Body of pancreas (tissue), 4 donors: Measurements from ENCODE around the gene SCGB1C2. TPM values are rescaled to one million over a fixed set of nuclear protein-coding genes. Genes with fewer than 3 reads are reported as not detected.
"Not testable (repeated sequence)": the region's sequence is repeated elsewhere in the genome, so short reads cannot be mapped to it uniquely, and the experiment has no call there.

Source experiments
- ATAC-seq: fragments of 150-250 bp; one replicate; pipeline ENCODE4 v1.9.1; 2016
- DNase-seq, 4 donors: peaks; one replicate each; pipeline ENCODE4 v3.0.0-alpha.2; 2019
- H3K27ac ChIP-seq, 4 donors: fragments of 200-600 bp; sonication (generic); 1 replicate in 3 of 4; 2 replicates in 1 of 4; pipeline versions ENCODE4 v1.5.1 to v1.6.1; 2016 to 2019; ENCODE audit warnings: mild to moderate bottlenecking in 1 of 4, mixed read lengths in 1 of 4, moderate library complexity in 1 of 4
- H3K27me3 ChIP-seq, 2 donors: fragments of 200-600 bp; sonication (generic); one replicate each; pipeline ENCODE4 v1.6.0; 2016; ENCODE audit warnings: mild to moderate bottlenecking in 1 of 2
- H3K36me3 ChIP-seq, 2 donors: fragments of 200-600 bp; sonication (generic); replicated peaks in 1 of 2; 2 replicates each; pipeline ENCODE4 v1.5.1; 2016; ENCODE audit warnings: low read depth in 2 of 2; ENCODE audit not compliant: insufficient read depth in 1 of 2
- H3K4me1 ChIP-seq: fragments of 200-600 bp; sonication (generic); one replicate; pipeline ENCODE4 v1.6.0; 2016
- H3K4me3 ChIP-seq, 2 donors: fragments of 200-600 bp; sonication (generic); 1 replicate in 1 of 2; 2 replicates in 1 of 2; pipeline ENCODE4 v1.5.1; 2016 to 2019
- H3K9me3 ChIP-seq, 3 donors: fragments of 200-600 bp; sonication (generic); 1 replicate in 2 of 3; 2 replicates in 1 of 3; pipeline ENCODE4 v1.5.1; 2016
- CTCF ChIP-seq, 7 experiments: fragments of 450-650 bp in 4 of 7; fragments of 200-600 bp in 3 of 7; sonication (generic) in 3 of 7; IDR thresholded peaks; one replicate each; pipeline ENCODE4 v1.5.1; 2016 to 2019; ENCODE audit warnings: antibody characterized with exemption in 7 of 7
- POLR2A ChIP-seq, 3 donors: fragments of 450-650 bp; IDR thresholded peaks; one replicate each; pipeline ENCODE4 v1.6.1; 2016; ENCODE audit warnings: antibody characterized with exemption in 3 of 3, mild to moderate bottlenecking in 2 of 3
- WGBS, 2 donors: methylation state at CpG; one replicate each; pipeline ENCODE4 v1.1.5; 2017; 5-methylcytosine and 5-hydroxymethylcytosine counted together
- intact Hi-C: fragments of 100-400 bp; cut with DNase I; formaldehyde crosslinking; loops from one replicate; pipeline ENCODE4 v1.15.1; 2023
- total RNA-seq, 2 donors: library from RNA; depleted of rRNA; stranded (reverse); fragments of >200 nt; gene quantifications; one replicate each; pipeline ENCODE4 v1.1.0, GENCODE V29; 2016

Gene SCGB1C2
- total RNA-seq, 2 donors from 2014 or later = not detected

DNA sequence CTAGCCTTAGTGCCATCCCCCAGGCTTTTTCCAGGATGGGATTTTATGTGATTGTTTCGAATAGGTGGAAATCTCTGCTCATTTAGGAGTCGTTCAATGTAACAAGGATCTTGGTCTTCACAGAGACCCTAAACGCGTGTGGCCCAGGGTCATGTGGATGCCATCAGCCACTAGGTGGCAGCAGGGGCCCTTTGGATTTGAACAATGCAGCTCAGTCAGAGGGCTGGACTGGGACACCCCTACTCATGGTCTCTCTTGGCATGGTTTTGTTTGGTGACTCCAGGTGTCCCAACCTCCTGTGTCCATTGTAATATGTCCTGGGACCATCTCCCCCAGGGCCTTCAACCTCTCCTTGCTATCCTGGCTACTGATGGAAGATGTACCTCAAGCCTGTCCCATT is 838 bp upstream of the SCGB1C2 start:
- no CpG with 5 or more reads among the region's 4 CpGs for WGBS, 2 donors
- ATAC-seq = peak; percentile 90
- peak in 3 of 7 experiments; percentile 13 to 47 (median 43) for TF ChIP-seq CTCF (IDR thresholded peaks at IDR 0.05)

DNA sequence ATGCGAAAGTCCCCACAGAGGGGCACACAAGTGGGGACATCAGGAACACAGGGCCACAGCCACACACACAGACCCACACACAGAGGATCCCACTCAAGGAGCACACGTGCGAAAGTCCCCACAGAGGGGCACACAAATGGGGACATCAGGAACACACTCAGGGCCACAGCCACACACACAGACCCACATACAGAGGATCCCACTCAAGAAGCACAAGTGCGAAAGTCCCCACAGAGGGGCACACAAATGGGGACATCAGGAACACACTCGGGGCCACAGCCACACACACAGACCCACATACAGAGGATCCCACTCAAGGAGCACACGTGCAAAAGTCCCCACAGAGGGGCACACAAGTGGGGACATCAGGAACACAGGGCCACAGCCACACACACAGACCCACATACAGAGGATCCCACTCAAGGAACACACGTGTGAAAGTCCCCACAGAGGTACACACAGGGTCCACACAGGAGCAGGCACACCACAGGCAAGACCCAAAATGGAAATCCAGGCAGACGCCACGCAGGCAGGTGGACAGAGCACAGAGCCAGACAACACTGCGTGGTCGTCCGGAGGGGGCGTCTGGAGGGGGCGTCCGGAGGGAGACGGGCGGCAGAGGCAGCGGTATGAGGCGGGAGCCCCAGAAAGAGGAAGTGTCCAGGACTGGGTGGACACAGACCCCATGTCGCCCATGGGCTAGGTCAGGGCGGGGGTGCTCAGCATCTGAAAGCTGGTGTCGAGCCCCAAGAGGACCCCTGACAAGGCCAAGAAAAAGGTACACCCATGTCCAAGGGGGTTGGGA is 2.2 kb downstream of the SCGB1C2 start:
- ATAC-seq, intact Hi-C loops: not testable (repeated sequence)
- 61 to 70% methylated on average over 2 to 7 of the region's 22 CpGs for WGBS, 2 donors

More for the DNA sequence above, 838 bp upstream of the SCGB1C2 start:
- H3K27me3 ChIP-seq, H3K36me3 ChIP-seq, H3K9me3 ChIP-seq, H3K27ac ChIP-seq, H3K4me1 ChIP-seq, intact Hi-C loops, H3K4me3 ChIP-seq: not testable (repeated sequence)
- DNase-seq = peak; percentile 81 to 82 (median 81)

GRCh38 chr17:142102-142661 is 4.8 kb downstream of the SCGB1C2 start:
- TF ChIP-seq CTCF (IDR thresholded peaks at IDR 0.05) = no peak
- no peak for TF ChIP-seq POLR2A (IDR thresholded peaks at IDR 0.05)
- intact Hi-C loops = no loop called here
- Histone ChIP-seq H3K4me1 (peaks cover 9% of the 10 kb centered on the region), H3K36me3 (no peaks in the 10 kb centered on the region), H3K27ac (no peak overlapping the region), H3K4me3 (no peak overlapping the region), H3K27me3 (no peaks in the 10 kb centered on the region), H3K9me3 (no peaks in the 10 kb centered on the region)
- WGBS, 2 donors = 80 to 89% methylated on average over 23 of the region's 23 CpGs
- DNase-seq = peak; percentile 44 to 52 (median 45)
- peak; percentile 15 for ATAC-seq

More for the DNA sequence above, 2.2 kb downstream of the SCGB1C2 start:
- H3K4me1 ChIP-seq, H3K36me3 ChIP-seq, H3K27me3 ChIP-seq, H3K27ac ChIP-seq, H3K9me3 ChIP-seq, H3K4me3 ChIP-seq: not testable (repeated sequence)
- peak in 2 of 4 donors; percentile 9 to 10 for DNase-seq

GRCh38 chr17:142876-143784 is 5.8 kb downstream of the SCGB1C2 start:
- Histone ChIP-seq H3K27me3 (no peaks in the 10 kb centered on the region), H3K36me3 (no peaks in the 10 kb centered on the region), H3K27ac (no peak overlapping the region), H3K4me3 (no peak overlapping the region), H3K4me1 (peaks cover 9% of the 10 kb centered on the region), H3K9me3 (no peaks in the 10 kb centered on the region)
- ATAC-seq (no peak), DNase-seq (peak in 3 of 4 donors; percentile 1 to 17 (median 12))
- WGBS, 2 donors = 58 to 62% methylated on average over 22 to 23 of the region's 23 CpGs
- intact Hi-C loops = no loop called here
- peak in 1 of 3 donors; percentile 8 for TF ChIP-seq POLR2A (IDR thresholded peaks at IDR 0.05)
- TF ChIP-seq CTCF (IDR thresholded peaks at IDR 0.05) = no peak

GRCh38 chr17:143785-144281 is 6.5 kb downstream of the SCGB1C2 start:
- Histone ChIP-seq H3K4me1 (peaks cover 9% of the 10 kb centered on the region), H3K9me3 (no peaks in the 10 kb centered on the region), H3K27me3 (no peaks in the 10 kb centered on the region), H3K27ac (peak overlapping the region in 1 of 4 donors; percentile 27), H3K4me3 (no peak overlapping the region), H3K36me3 (no peaks in the 10 kb centered on the region)
- intact Hi-C loops = no loop called here
- DNase-seq = peak; percentile 83 to 92 (median 88)
- WGBS, 2 donors = 1 to 2% methylated on average over 30 to 44 of the region's 44 CpGs
- peak; percentile 91 for ATAC-seq
- TF ChIP-seq POLR2A (IDR thresholded peaks at IDR 0.05) (no peak), CTCF (IDR thresholded peaks at IDR 0.05) (peak; percentile 85 to 98 (median 93))
